Gastrocnemius medialis (tissue), 4 donors: Measurements from ENCODE around the gene NUP188.

Experiments
- POLR2A ChIP-seq, 2 donors: fragments of 450-650 bp; IDR thresholded peaks; one replicate each; pipeline ENCODE4 v1.6.1; 2017; ENCODE audit warnings: antibody characterized with exemption in 2 of 2, mild to moderate bottlenecking in 2 of 2, moderate library complexity in 2 of 2
- TF ChIP-seq, protein P1 (sequence below), 5 experiments: fragments of 450-650 bp in 3 of 5; fragments of 200-600 bp in 2 of 5; sonication (generic) in 2 of 5; IDR thresholded peaks in 4 of 5; conservative IDR thresholded peaks in 1 of 5; 1 replicate in 4 of 5; 2 replicates in 1 of 5; pipeline ENCODE4 v1.5.1; 2016 to 2019; ENCODE audit warnings: antibody characterized with exemption in 5 of 5, mild to moderate bottlenecking in 3 of 5, moderate library complexity in 3 of 5

DNA sequence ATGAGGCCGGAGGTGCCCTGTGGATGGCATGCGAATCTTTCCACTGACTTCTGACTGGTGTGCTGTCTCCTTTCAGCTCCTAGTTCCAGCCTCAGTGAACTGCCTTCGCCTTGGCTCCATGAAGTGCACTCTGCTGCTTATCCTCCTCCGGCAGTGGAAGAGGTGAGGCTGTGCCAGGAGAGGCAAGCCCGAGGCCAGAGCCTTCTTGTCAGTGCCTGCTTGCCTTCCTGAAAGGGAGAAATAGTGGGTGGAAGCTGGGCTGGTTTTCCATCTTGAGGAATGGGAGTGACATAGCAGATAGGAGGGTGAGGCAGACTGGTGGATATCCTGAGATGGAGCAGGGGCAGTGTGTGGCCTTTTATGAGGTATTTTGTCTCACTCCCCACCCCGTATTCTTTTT lies 51.0 kb downstream of the NUP188 start:
- TF ChIP-seq, protein P1, sequence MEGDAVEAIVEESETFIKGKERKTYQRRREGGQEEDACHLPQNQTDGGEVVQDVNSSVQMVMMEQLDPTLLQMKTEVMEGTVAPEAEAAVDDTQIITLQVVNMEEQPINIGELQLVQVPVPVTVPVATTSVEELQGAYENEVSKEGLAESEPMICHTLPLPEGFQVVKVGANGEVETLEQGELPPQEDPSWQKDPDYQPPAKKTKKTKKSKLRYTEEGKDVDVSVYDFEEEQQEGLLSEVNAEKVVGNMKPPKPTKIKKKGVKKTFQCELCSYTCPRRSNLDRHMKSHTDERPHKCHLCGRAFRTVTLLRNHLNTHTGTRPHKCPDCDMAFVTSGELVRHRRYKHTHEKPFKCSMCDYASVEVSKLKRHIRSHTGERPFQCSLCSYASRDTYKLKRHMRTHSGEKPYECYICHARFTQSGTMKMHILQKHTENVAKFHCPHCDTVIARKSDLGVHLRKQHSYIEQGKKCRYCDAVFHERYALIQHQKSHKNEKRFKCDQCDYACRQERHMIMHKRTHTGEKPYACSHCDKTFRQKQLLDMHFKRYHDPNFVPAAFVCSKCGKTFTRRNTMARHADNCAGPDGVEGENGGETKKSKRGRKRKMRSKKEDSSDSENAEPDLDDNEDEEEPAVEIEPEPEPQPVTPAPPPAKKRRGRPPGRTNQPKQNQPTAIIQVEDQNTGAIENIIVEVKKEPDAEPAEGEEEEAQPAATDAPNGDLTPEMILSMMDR (IDR thresholded peaks at IDR 0.05 in 4 of 5, conservative IDR thresholded peaks at IDR 0.05 in 1 of 5) = no peak
- no peak for TF ChIP-seq POLR2A (IDR thresholded peaks at IDR 0.05)
